Non-pigmented ciliary epithelial cell (primary cell): Measurements from ENCODE around the gene PSORS1C2.

Experiments used
- DNase-seq: peaks from one replicate; pipeline ENCODE4 v3.0.0-alpha.2; 2010; ENCODE audit warnings: low read depth

PSORS1C2 gene

DNA sequence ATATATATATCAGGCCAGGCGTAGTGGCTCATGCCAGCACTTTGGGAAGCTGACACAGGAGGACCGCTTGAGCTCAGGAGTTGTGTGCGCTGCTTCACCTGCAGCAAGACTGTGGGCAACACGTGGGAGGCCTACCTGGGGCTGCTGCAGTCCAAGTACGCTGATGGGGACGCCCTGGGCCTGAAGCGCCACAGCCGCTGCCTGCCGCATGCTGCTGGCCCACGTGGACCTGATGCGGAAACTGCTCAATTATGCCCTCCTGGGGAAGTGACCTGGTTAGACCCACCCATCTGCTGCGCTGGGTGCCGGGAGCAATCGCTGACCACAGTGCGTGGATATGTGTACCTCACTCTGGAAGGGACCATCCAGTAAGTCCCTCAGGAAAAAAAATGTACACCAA lies 1.8 kb upstream of the PSORS1C2 start:
- no peak for DNase-seq

DNA sequence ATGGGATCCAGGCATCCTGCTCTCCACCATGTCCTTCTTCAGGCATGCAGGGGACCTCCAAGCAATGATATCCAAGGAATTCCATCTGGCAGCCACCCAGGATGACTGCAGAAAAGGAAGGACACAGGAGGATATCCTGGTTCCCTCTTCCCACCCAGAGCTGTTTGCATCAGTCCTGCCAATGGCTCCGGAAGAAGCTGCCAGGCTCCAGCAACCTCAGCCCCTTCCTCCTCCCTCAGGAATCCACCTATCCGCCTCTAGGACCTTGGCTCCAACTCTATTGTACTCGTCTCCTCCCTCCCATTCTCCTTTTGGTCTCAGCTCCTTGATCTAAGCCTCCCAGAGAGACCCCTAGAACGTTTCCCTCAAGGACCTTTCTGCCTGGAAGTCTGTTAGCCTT lies 733 bp upstream of the PSORS1C2 start:
- DNase-seq: no peak

DNA sequence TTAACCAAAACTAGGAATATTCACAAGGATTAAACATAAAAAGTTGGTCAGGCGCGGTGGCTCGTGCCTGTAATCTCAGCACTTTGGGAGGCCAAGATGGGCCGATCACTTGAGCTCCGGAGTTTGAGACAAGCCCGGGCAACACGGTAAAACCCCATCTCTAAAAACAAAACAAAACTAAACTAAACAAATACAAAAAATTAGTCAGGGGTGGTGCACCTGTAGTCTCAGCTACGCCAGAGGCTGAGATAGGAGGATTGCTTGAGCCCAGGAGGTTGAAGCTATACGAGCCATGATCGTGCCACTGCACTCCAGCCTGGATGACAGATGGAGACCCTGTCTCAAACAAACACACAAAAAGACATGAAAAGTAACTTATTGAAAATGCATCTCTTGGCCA lies 3.2 kb downstream of the PSORS1C2 start:
- DNase-seq: no peak

DNA sequence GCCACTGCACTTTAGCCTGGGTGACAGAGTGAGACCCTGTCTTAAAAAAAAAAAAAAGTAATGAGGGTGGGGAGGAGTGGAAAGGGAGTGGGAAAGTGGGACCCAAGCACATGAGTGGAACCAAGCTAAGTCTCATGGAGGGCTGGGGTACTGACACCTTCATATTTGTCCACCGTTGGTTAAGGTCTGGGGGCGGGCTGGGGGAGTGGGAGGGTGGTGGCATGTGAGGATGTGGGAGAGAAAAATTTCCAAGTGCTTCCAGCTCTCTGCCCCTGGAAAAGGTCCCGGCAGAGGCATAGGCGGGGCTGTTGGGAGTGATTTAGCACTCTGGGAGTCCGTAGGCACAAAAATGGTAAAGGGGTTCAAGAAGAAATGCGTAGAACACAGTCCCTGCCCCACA lies 6.1 kb downstream of the PSORS1C2 start:
- no peak for DNase-seq

DNA sequence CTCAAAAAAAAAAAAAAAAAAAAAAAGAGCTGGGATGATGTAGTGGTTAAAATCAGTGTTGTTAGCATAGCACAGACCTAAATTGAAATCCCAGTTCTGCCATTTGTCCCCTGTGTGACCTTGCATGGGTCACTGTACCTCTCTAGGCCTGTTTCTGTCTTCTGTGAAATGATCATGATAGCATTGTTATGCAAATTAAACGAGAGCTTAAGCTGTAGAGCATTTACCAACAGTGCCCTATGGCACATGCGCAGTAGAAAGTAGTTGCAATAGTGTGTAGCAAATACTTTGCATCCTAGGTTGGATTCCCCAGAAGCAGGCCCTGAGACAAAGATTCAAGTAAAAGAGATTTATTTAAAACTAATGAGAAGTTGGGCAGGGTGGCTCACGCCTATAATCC lies 7.3 kb downstream of the PSORS1C2 start:
- DNase-seq: no peak

DNA sequence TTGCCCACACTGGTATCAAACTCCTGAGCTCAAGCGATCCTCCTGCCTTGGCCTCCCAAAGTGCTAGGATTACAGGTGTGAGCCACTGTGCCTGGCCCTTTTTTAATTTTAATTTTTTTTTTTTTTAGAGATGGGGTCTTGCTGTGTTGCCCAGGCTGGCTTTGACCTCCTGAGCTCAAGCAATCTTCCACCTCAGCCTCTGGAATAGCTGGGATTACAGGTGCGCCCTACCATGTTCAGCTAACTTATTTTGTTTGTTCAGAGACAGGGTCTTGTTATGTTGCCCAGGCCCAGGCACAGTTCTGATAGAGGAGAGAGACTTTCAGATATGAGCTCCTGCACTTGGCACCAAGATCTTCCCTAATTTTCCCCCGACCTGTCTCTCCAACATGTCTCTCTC lies 8.1 kb downstream of the PSORS1C2 start:
- DNase-seq: no peak

DNA sequence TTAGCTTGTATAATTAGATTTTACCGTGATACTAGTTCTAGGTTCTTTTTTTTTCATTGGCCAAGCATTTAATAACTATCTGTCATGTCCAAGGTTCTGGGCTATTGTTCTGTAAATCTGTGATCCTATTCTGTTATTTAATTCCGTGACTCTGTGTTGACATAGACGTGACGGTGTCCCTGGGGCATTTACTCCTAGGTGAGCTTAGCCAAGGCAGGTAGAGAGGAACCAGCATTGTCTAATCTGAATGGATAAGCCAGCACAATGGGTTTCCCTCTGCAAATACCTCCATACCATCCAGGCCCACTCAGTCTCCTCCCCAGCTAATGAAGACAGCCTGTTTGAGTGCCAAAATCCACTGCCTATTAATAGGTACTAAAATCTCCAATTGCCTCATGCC lies 9.7 kb downstream of the PSORS1C2 start:
- no peak for DNase-seq

DNA sequence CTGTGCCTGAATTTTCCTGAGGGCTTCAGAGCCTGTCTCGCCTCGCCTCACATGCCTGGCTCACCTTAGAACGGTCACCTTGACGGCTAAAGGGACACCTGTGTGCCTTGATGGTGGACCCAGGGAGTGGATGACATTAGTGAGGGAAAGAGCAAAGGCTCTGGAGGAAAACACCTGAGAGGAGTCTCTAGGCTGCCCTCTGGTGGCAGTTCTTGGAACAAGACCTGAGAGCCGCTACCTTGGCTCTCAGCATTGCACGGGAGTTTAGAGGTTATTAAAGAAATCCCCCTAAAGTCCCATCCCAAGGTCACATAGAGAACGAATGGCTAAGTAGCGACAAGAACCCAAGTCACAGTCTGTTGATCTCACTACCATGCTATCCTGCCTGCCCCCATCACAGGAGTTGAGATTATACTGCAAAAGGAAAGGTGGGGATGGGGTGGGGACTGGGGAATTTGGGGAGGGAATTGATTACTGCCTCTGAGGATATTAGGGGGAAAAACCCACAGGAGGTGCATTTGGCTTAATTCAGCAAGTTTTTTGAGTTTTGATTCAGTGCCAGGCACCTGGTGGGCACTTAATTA lies 10.7 kb downstream of the PSORS1C2 start:
- DNase-seq: no peak

DNA sequence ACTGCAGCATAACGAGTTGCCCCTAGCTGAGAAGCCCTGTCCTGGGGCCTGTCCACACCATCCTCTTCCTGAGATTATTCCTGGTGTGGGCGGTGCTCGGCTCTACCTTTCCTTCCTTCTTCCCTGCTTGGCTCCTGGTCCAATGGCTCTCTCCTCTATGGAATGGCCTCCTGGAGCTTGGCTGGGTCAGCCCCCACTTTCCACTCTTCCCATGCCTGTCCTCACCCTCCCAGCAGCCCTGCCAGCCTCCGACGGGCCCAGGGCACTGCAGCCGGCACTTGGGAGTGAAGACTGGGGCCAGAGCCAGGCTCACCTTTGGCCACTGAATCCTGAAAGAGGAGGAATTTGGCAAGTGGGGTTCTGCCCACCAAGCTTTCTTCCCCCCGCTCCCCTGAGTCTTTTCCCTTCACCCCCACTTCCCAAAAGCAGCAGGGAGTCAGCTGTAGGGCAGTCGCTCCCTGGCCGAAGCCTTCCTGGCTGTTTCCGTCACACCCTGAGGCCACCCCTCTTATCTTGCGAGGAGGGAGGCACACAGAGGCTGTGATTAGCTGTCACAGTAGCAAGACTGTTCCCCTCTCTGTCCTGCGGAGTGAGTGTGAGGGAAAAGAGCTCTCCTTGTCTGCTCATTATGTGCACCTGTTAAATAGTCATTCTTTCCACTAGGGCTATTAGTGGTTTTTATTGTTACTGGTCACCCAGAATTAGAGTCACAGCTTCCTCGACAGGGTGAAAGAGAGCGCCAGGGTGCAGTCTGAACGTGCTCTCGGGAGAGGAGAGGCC lies 12.3 kb downstream of the PSORS1C2 start:
- no peak for DNase-seq

DNA sequence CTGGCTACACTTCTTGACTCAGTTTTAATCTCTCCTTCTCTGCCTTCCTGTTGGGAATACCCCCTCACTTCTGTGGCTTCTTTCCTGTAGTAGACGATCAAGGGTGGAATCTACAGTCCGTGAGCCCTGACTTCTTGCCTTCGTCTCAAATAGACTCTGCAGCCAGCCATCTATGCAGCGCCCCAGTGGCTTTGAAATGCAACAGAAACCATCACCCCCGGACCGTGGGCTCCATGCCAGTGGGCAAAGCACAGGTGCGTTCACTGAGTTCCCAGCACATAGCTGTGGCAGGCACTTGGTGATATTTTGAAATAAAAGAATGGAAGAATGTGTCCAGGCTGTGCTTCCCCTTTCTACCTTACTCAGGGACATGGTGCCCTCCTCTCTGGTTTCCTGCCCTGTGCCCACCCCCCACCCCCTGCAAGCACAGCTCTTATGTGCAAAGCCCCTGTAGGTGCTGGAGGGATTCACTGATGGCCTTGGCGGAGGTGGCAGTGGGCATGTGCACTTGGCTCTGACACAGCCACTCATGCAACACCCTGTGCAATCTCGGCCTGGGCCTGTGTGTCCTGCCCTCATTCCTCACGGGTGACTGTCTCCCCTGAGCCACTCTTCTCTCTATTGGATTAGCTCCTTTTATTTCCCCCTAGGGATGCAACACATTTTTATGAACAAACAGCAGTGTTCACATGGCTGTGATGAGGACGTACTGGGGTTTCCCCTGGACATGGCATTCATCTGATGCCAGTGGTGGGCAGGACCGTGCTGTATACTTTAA lies 13.1 kb downstream of the PSORS1C2 start:
- DNase-seq: no peak

DNA sequence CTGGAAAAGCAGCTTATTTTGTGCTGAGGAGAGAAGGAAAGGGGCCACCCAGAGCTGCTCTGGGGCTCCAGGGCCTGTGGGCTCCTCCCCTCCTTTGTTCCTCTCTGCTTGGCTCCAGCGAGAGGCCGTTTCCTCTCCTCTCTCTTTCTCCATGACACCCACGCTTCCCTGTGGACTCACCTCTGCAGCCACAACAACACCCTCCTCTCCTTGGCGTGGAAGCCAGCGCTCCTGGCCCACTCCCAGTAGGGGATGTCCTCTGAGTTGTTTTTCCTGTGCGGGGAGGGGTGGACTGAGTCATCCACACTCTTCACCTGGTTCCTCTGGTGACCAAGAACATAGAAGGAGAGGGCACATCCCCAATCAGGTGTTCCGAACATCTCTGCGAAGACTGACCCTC lies 13.7 kb downstream of the PSORS1C2 start:
- DNase-seq: no peak

DNA sequence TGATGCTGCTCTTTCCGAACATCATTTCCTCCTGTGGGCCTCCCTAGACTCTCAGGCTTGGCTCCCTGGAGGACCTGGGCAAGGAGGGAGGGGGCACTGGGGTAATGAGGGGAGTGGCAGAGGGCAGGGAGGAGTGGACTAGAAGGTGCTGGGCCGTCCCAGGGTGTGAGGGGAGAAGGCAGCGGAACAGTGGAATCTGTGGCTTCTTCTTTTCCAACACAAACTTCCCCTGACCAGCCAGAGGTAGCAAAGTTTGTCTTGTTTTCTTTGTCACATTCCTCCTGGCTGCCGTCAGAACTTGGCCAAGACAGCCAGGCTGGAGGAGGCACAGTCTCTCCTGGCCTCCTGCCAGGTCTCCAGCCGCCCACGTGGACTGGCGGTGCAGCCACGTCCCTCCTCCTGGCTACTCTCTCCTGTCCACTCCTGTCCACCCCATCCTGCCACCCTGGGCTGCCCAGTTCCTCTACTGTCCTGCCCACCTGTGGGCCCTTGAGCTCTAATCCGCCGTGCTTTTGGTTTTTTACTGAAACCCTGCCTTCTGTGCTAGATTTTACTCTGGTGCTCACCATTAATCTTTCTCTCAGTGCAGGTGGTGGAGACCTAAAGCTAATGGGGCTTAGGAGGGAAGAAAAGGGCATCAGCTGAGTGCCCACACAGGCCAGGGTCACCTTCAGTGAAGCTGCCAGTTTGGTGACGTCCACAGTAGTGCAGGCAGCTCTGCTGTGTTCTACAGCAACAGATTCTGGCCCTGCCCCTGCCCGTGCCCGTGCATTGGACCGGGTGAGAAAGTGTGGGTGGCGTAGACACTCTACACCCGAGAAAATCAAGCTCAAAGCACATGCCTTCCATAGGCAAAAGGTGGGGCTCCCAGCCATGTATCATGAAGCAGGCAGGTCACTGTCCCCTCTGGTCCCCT lies 15.8 kb downstream of the PSORS1C2 start:
- peak; percentile 63 for DNase-seq

DNA sequence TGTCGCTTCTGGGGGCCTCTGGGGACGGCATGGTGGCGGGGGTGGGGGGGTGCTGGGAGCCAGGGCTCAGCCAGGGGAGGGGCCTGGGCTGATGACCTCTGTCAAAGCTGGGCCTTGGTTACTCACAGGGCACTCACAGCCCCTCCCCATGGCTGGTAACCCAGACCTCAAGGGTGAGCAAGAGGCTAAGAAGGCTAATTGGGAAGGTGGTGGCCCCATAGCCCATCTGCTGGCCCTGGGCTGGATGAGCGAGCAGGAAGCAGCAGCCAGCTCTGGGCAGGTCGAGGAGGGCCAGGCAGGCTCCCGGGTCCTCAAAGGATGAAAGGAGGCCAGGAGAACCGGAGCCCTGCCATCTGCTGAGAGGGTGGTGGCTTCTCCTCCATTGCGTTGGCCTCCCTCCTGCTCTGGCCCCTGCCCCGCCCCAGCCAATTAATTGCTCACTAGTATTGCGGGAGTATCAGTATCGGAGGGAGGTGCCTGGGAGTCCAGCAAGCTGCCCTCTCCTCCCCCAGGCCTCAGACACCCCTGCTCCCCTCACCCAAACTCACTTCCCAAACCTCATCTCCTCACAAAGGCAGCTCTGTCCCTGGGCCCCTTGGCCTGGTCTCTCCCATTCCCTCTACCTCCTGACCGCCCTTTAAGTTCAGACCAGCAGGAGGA lies 17.6 kb downstream of the PSORS1C2 start:
- DNase-seq: no peak

DNA sequence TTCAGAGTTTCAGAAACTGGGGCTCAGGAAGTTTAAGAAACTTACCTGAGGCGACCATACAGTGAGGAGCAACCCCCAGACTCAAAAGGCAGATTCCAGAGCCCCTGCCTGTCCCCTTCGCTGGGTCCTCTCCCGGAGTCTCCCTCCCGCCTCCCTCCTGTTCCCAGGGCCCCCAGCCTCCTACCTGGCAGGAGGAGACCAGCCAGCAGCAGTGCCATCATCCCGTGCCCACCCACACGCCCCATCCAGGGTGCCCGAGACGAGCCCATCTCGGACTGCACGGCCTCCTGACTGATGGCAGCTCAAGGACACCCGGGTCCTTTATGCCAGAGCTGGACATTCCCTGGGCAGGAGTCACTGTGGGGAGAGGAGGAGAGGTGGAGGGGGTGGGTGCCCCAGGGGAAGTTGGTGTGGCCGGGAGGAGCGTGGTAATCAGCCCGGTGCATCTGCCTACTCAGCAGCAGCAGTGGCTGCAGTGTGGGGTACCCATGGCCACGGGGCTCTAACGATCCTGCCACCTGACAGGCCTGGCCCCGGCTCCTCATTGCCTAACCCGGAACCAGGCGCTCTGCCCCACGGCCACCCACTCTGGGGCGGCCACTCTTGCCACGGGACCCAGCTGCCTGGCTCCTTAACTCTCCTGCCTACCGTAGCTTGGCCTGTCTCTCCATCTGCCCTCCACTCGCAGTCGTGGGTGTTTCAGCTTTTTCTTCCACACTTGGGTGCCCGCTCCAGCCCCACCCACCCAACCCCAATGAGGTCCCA lies 18.5 kb downstream of the PSORS1C2 start, which contains the start of gene CDSN:
CDSN (minus strand) TSS at position 296 of the 765 bp plus-strand sequence; CDS start at position 269, 27 bp downstream.
- no peak for DNase-seq

DNA sequence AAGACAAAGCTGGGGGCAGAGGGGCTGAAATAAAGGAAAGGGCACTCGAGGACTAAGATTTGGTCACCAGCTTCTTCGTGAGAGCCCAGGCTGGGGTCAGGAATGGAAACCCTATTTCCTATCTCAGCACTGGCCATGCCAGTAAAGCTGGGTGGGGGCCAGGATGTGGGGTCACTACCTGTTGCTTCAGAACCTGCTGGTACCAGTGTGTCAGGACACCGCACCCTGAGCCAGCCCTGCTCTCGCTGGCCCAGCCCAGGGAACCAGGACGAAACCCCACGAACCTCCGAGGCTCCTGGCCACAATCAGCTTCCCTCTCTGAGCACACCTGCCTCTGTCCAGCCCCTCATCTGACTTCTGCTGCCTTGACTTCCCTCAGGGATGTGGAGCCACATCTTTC lies 20.7 kb downstream of the PSORS1C2 start:
- DNase-seq: no peak

DNA sequence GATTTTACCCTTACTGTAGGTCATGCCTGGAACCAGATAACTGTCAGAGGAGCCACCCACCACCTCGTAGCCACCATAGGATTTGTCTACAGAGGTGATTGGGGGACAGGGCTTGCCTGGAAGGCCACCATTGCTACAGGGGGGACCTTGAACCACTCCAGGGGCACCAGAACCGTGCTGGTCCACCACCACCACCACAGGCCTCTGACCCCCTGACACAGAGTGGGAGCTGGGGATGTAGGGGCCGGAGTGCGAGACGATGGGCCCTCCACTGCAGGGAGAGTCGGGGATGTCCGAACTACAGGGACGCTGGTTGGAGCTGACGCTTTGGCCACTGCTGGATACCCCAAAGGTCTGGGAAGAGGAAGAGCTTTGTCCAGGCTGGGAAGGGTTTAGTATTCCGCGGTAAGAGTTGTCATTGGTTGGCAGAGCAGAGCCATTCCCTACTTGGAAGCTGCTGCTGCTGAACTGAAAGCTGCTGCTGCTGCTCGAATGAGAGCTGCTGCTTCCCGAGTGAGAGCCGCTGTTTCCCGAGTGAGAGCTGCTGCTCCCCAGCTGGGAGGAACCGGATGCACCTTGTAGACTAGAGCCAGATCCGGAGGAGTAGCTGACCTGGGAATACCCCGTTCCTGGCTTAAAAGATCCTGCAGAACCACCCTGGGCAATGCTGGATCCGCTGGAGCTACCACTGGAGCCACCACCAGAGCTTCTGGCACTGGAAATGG lies 22.0 kb downstream of the PSORS1C2 start:
- DNase-seq: no peak

DNA sequence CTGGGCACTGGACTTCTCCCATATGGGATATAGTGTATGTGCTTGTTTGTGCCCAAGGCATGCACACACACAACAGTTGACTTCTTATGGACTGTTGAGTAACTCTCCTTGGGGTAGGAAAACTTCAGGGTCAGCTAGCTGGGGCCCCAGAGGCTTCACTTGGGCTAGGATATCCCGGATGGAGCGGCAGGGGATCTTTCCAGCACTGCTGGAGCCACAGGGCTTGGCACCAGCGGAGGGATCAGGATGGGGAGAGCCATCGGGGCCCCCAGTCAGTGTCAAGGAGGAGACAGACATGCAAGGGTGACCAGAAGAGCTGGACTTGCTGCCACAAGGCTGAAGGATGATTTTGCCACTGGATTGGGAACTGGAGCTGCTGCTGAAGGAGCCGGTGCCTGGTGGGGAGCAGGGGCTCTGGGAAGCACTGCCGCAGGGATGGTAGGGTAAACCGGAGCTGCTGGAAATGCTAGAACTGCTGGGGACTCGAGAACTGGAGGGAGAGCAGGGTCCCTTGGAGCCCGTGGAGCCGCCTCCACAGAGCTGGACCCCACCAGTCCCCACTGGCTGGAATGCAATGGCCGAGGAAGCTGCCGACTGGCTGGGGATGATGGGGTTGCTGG lies 22.8 kb downstream of the PSORS1C2 start:
- no peak for DNase-seq

DNA sequence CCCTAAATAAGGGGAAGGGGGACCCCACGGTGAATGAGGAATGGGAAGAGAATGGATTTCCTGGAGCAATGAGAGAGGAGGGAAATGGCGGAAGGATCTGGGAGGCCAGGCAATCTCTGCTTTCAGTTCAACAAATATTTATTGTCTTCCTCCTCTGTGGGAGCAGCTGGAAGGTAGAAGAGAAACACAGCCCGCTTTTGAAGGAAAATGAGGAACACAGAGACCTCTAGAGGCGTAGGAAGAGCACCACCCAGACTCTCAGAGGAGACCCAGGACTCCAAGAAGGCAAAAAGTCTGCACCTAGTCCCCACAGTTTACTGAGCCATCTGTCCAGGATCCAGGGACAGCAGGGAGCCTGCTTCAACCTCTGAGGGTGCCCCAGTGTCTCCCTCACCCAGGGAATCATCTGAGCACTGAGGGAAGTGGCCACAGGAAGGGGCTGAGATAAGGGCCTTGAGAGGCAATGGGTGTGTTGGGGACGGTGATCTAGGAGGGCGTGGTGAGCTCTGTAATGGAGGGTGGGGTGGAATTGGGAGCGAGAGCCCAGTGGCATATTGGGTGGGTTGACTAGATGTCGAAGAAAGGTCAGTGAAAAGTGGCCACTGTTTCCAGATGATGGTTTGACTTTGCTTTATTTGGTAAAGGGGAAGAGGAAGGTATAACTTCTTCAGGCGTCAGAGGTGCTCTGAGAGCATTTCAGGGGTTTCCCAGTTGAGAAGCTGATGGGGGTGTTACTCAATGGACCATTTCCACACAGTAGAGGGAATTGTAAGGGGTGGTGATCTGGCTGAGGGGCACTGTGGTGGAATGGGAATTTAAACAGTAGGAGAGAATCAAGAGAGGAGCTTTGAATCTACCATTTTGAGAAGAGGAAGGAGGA lies 23.7 kb downstream of the PSORS1C2 start:
- DNase-seq: no peak

DNA sequence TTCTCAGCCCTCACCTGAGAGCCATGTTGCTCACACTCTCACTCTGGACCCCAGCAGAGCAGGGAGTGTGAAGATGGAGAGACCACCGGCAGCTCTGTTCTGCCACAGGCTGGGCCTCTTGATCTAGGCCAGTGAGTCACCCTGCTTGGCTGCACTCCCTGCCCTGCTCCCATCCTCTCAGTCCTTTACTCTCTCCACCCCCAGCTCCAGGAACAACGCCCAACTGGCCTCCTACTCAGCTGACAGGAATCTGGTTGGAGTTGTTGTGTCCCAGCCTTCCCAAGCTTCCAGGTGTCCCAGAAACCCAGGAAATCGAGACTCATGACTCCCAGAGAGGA lies 24.4 kb downstream of the PSORS1C2 start, which contains the start of gene PSORS1C1:
PSORS1C1 (plus strand) TSS at position 260 of the 338 bp plus-strand sequence. CDS start 14,833 bp downstream, outside the sequence.
- peak; percentile 85 for DNase-seq
